HEK293 (cell line): ENCODE data around the gene CACNB4.

Source experiments
- CTCF ChIA-PET: fragments of 350-600 bp; formaldehyde crosslinking; extraction: SDS; loops from one replicate; lab custom pipeline; 2021; ENCODE audit warnings: antibody characterized with exemption; lab: Yijun Ruan, JAX
- POLR2A ChIA-PET: fragments of 300-600 bp; formaldehyde crosslinking; extraction: SDS; loops from one replicate; lab custom pipeline; 2020; ENCODE audit warnings: antibody characterized with exemption, inconsistent platforms; lab: Yijun Ruan, JAX
- H3K27ac ChIP-seq: fragments of 200-500 bp; sonication (Bioruptor generic); 2 replicates; pipeline ENCODE4 v1.5.1; 2014; ENCODE audit warnings: low read depth, low read length, control low read depth, inconsistent platforms; ENCODE audit errors: extremely low read depth
- H3K36me3 ChIP-seq, 2 experiments: fragments of 200-500 bp in 1 of 2; sonication (Bioruptor generic) in 1 of 2; 1 replicate in 1 of 2; 2 replicates in 1 of 2; pipeline ENCODE4 v1.5.1; 2014 to 2017; ENCODE audit warnings: inconsistent platforms in 2 of 2, low read length in 2 of 2; ENCODE audit not compliant: control insufficient read depth in 2 of 2, insufficient read depth in 1 of 2
- H3K4me1 ChIP-seq: fragments of 200-500 bp; sonication (Bioruptor generic); 2 replicates; pipeline ENCODE4 v1.5.1; 2014; ENCODE audit warnings: mild to moderate bottlenecking, low read length, inconsistent platforms; ENCODE audit not compliant: control insufficient read depth, insufficient read depth
- H3K4me3 ChIP-seq: 2 replicates; pipeline ENCODE4 v1.5.1; 2011; ENCODE audit warnings: low read depth, mild to moderate bottlenecking, control low read depth, low read length, moderate library complexity
- H3K9me3 ChIP-seq: fragments of 200-500 bp; sonication (Bioruptor generic); 2 replicates; pipeline ENCODE4 v1.5.1; 2014; ENCODE audit warnings: low read depth, low read length, inconsistent platforms; ENCODE audit not compliant: control insufficient read depth, insufficient read depth
- ZBTB8A ChIP-seq: fragments of 450-650 bp; formaldehyde crosslinking; IDR thresholded peaks from 2 replicates; pipeline ENCODE4 v1.5.1; 2016; ENCODE audit warnings: missing biosample characterization, missing genetic modification characterization
- ZFP3 ChIP-seq: fragments of 450-650 bp; formaldehyde crosslinking; IDR thresholded peaks from 2 replicates; pipeline ENCODE4 v1.5.1; 2016; ENCODE audit warnings: low read depth, missing biosample characterization, missing genetic modification characterization
- ZIC2 ChIP-seq: fragments of 450-650 bp; formaldehyde crosslinking; IDR thresholded peaks from 2 replicates; pipeline ENCODE4 v1.5.1; 2016; ENCODE audit warnings: missing biosample characterization, missing genetic modification characterization
- ZNF132 ChIP-seq: fragments of 450-650 bp; formaldehyde crosslinking; IDR thresholded peaks from 2 replicates; pipeline ENCODE4 v1.5.1; 2017; ENCODE audit warnings: missing biosample characterization, missing genetic modification characterization, borderline replicate concordance
- ZNF19 ChIP-seq: fragments of 450-650 bp; formaldehyde crosslinking; IDR thresholded peaks from 2 replicates; pipeline ENCODE4; 2016; ENCODE audit warnings: missing biosample characterization, missing genetic modification characterization, low read depth
- ZNF223 ChIP-seq: fragments of 450-650 bp; formaldehyde crosslinking; IDR thresholded peaks from 2 replicates; pipeline ENCODE4 v1.5.1; 2016; ENCODE audit warnings: missing biosample characterization, missing genetic modification characterization
- ZNF335 ChIP-seq: fragments of 450-650 bp; formaldehyde crosslinking; conservative IDR thresholded peaks from 2 replicates; pipeline ENCODE4 v1.5.1; 2016; ENCODE audit warnings: missing biosample characterization, missing genetic modification characterization
- ZNF433 ChIP-seq: fragments of 450-650 bp; formaldehyde crosslinking; IDR thresholded peaks from 2 replicates; pipeline ENCODE4 v1.5.1; 2016; ENCODE audit warnings: missing biosample characterization, missing genetic modification characterization, low read depth
- ZNF623 ChIP-seq: fragments of 450-650 bp; formaldehyde crosslinking; IDR thresholded peaks from 2 replicates; pipeline ENCODE4 v1.5.1; 2016; ENCODE audit warnings: missing biosample characterization, missing genetic modification characterization
- ZNF626 ChIP-seq: fragments of 450-650 bp; sonication (Bioruptor Pico); formaldehyde crosslinking; IDR thresholded peaks from 2 replicates; pipeline ENCODE4 v1.5.1; 2018; ENCODE audit warnings: missing biosample characterization, missing genetic modification characterization, inconsistent platforms
- ZNF658 ChIP-seq: fragments of 450-650 bp; formaldehyde crosslinking; IDR thresholded peaks from 2 replicates; pipeline ENCODE4; 2016; ENCODE audit warnings: missing biosample characterization, missing genetic modification characterization
- ZNF777 ChIP-seq: fragments of 450-650 bp; formaldehyde crosslinking; IDR thresholded peaks from 2 replicates; pipeline ENCODE4 v1.5.1; 2017; ENCODE audit warnings: missing biosample characterization, missing genetic modification characterization, borderline replicate concordance
- ZNF791 ChIP-seq: fragments of 450-650 bp; formaldehyde crosslinking; IDR thresholded peaks from 2 replicates; pipeline ENCODE4 v1.5.1; 2016; ENCODE audit warnings: missing biosample characterization, missing genetic modification characterization
- TF ChIP-seq, protein P1 (sequence below): fragments of 450-650 bp; formaldehyde crosslinking; IDR thresholded peaks from 2 replicates; pipeline ENCODE4 v1.5.1; 2016; ENCODE audit warnings: missing biosample characterization, missing genetic modification characterization
- TF ChIP-seq, protein P2 (sequence below): fragments of 450-650 bp; formaldehyde crosslinking; IDR thresholded peaks from 2 replicates; pipeline ENCODE4 v1.5.1; 2016; ENCODE audit warnings: missing biosample characterization, missing genetic modification characterization
- TF ChIP-seq, protein P3 (sequence below): fragments of 450-650 bp; formaldehyde crosslinking; IDR thresholded peaks from 2 replicates; pipeline ENCODE4 v1.5.1; 2016; ENCODE audit warnings: missing biosample characterization, missing genetic modification characterization
- TF ChIP-seq, protein P4 (sequence below): fragments of 450-650 bp; formaldehyde crosslinking; conservative IDR thresholded peaks from 2 replicates; pipeline ENCODE4 v1.5.1; 2016; ENCODE audit warnings: low read depth, missing biosample characterization, missing genetic modification characterization
- TF ChIP-seq, protein P5 (sequence below): fragments of 450-650 bp; formaldehyde crosslinking; IDR thresholded peaks from 2 replicates; pipeline ENCODE4 v1.5.1; 2017; ENCODE audit warnings: missing biosample characterization, missing genetic modification characterization
- TF ChIP-seq, protein P6 (sequence below): fragments of 450-650 bp; formaldehyde crosslinking; IDR thresholded peaks from 2 replicates; pipeline ENCODE4 v1.5.1; 2016; ENCODE audit warnings: missing biosample characterization, missing genetic modification characterization

Gene CACNB4

DNA sequence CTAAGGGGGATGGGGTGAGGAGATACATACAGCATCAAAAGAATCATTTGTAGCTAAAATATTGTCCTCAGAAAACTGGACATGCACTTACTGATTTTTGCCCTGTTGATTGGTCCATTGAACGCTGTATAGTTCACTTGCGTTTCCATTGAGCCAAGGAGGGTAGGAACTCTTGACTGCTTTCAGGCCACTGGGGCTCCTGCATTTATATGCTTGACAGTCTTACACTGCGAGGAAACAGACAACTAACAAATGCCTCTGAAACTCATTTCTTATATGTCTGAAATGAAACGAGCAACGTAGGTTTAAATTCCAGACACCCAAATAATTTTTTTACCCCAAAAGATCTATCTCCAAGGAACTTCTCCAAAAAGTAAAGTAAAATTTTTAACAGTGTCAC is 312.8 kb downstream of the CACNB4 start:
- no peaks in the 10 kb centered on the region for H3K9me3 ChIP-seq
- no peak overlapping the region for H3K27ac ChIP-seq
- TF ChIP-seq ZFP3 (tag by site-specific recombination) (no peak), ZNF335 (tag by site-specific recombination) (no peak), ZIC2 (tag by site-specific recombination) (no peak)
- TF ChIP-seq, protein P1, sequence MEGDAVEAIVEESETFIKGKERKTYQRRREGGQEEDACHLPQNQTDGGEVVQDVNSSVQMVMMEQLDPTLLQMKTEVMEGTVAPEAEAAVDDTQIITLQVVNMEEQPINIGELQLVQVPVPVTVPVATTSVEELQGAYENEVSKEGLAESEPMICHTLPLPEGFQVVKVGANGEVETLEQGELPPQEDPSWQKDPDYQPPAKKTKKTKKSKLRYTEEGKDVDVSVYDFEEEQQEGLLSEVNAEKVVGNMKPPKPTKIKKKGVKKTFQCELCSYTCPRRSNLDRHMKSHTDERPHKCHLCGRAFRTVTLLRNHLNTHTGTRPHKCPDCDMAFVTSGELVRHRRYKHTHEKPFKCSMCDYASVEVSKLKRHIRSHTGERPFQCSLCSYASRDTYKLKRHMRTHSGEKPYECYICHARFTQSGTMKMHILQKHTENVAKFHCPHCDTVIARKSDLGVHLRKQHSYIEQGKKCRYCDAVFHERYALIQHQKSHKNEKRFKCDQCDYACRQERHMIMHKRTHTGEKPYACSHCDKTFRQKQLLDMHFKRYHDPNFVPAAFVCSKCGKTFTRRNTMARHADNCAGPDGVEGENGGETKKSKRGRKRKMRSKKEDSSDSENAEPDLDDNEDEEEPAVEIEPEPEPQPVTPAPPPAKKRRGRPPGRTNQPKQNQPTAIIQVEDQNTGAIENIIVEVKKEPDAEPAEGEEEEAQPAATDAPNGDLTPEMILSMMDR = no peak
- TF ChIP-seq, protein P2, sequence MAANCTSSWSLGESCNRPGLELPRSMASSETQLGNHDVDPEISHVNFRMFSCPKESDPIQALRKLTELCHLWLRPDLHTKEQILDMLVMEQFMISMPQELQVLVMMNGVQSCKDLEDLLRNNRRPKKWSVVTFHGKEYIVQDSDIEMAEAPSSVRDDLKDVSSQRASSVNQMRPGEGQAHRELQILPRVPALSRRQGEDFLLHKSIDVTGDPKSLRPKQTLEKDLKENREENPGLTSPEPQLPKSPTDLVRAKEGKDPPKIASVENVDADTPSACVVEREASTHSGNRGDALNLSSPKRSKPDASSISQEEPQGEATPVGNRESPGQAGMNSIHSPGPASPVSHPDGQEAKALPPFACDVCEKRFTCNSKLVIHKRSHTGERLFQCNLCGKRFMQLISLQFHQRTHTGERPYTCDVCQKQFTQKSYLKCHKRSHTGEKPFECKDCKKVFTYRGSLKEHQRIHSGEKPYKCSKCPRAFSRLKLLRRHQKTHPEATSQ (tag by site-specific recombination) = no peak
- ChIA-PET CTCF (interaction anchor here (0.8 to 1.4 kb wide), 2 partner anchors 22 to 240 kb away, joined by 3 to 6 read pairs; no protein-coding TSS in a partner anchor), POLR2A (no interaction called here)
- H3K4me1 ChIP-seq = no peaks in the 10 kb centered on the region
- H3K36me3 ChIP-seq = peaks cover 0 to 38% of the 10 kb centered on the region in 2 experiments; a peak in 1 of 3 replicates
- no peak overlapping the region for H3K4me3 ChIP-seq

DNA sequence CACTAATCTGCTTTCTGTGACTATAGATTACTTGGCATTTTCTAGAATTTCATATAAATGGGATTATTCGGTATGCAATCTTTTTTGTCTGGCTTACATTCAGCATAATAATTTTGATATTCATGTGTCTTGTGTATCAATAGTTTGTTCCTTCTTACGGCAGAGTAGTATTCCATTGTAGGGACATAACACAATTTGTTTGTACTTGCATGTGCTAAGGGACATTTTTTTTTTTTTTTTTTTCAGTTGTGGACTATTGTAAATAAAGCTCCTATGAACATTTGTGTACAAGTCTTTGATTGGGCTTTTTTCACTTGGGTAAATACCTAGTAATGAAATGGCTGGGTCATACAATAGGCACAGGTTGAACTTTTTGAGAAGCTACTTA is 315.7 kb downstream of the CACNB4 start:
- Histone ChIP-seq H3K36me3 (peaks cover 0 to 43% of the 10 kb centered on the region in 2 experiments; a peak in 1 of 3 replicates), H3K27ac (no peak overlapping the region), H3K4me1 (no peaks in the 10 kb centered on the region), H3K4me3 (no peak overlapping the region), H3K9me3 (no peaks in the 10 kb centered on the region)
- TF ChIP-seq, protein P3, sequence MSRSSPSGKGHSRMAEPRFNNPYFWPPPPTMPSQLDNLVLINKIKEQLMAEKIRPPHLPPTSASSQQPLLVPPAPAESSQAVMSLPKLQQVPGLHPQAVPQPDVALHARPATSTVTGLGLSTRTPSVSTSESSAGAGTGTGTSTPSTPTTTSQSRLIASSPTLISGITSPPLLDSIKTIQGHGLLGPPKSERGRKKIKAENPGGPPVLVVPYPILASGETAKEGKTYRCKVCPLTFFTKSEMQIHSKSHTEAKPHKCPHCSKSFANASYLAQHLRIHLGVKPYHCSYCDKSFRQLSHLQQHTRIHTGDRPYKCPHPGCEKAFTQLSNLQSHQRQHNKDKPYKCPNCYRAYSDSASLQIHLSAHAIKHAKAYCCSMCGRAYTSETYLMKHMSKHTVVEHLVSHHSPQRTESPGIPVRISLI (tag by site-specific recombination) = no peak
- TF ChIP-seq ZBTB8A (tag by site-specific recombination) = no peak
- TF ChIP-seq ZNF19 (tag by site-specific recombination) = no peak
- TF ChIP-seq ZNF433 (tag by site-specific recombination) = no peak
- TF ChIP-seq ZNF791 (tag by site-specific recombination) = no peak
- TF ChIP-seq ZNF223 (tag by site-specific recombination) = no peak
- TF ChIP-seq ZNF777 = no peak
- no peak for TF ChIP-seq ZNF626
- TF ChIP-seq ZNF623 (tag by site-specific recombination) = no peak
- no peak for TF ChIP-seq ZNF658 (tag by site-specific recombination)
- TF ChIP-seq, protein P4, sequence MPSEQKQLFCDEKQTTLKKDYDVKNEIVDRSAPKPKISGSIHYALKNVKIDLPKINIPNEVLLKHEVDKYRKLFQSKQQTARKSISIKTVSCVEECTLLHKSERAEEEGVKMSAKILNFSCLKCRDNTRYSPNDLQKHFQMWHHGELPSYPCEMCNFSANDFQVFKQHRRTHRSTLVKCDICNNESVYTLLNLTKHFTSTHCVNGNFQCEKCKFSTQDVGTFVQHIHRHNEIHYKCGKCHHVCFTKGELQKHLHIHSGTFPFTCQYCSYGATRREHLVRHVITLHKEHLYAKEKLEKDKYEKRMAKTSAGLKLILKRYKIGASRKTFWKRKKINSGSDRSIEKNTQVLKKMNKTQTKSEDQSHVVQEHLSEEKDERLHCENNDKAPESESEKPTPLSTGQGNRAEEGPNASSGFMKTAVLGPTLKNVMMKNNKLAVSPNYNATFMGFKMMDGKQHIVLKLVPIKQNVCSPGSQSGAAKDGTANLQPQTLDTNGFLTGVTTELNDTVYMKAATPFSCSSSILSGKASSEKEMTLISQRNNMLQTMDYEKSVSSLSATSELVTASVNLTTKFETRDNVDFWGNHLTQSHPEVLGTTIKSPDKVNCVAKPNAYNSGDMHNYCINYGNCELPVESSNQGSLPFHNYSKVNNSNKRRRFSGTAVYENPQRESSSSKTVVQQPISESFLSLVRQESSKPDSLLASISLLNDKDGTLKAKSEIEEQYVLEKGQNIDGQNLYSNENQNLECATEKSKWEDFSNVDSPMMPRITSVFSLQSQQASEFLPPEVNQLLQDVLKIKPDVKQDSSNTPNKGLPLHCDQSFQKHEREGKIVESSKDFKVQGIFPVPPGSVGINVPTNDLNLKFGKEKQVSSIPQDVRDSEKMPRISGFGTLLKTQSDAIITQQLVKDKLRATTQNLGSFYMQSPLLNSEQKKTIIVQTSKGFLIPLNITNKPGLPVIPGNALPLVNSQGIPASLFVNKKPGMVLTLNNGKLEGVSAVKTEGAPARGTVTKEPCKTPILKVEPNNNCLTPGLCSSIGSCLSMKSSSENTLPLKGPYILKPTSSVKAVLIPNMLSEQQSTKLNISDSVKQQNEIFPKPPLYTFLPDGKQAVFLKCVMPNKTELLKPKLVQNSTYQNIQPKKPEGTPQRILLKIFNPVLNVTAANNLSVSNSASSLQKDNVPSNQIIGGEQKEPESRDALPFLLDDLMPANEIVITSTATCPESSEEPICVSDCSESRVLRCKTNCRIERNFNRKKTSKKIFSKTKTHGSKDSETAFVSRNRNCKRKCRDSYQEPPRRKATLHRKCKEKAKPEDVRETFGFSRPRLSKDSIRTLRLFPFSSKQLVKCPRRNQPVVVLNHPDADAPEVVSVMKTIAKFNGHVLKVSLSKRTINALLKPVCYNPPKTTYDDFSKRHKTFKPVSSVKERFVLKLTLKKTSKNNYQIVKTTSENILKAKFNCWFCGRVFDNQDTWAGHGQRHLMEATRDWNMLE = no peak
- no peak for TF ChIP-seq ZNF132 (tag by site-specific recombination)
- TF ChIP-seq, protein P5, sequence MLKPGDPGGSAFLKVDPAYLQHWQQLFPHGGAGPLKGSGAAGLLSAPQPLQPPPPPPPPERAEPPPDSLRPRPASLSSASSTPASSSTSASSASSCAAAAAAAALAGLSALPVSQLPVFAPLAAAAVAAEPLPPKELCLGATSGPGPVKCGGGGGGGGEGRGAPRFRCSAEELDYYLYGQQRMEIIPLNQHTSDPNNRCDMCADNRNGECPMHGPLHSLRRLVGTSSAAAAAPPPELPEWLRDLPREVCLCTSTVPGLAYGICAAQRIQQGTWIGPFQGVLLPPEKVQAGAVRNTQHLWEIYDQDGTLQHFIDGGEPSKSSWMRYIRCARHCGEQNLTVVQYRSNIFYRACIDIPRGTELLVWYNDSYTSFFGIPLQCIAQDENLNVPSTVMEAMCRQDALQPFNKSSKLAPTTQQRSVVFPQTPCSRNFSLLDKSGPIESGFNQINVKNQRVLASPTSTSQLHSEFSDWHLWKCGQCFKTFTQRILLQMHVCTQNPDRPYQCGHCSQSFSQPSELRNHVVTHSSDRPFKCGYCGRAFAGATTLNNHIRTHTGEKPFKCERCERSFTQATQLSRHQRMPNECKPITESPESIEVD (tag by site-specific recombination) = no peak
- TF ChIP-seq, protein P6, sequence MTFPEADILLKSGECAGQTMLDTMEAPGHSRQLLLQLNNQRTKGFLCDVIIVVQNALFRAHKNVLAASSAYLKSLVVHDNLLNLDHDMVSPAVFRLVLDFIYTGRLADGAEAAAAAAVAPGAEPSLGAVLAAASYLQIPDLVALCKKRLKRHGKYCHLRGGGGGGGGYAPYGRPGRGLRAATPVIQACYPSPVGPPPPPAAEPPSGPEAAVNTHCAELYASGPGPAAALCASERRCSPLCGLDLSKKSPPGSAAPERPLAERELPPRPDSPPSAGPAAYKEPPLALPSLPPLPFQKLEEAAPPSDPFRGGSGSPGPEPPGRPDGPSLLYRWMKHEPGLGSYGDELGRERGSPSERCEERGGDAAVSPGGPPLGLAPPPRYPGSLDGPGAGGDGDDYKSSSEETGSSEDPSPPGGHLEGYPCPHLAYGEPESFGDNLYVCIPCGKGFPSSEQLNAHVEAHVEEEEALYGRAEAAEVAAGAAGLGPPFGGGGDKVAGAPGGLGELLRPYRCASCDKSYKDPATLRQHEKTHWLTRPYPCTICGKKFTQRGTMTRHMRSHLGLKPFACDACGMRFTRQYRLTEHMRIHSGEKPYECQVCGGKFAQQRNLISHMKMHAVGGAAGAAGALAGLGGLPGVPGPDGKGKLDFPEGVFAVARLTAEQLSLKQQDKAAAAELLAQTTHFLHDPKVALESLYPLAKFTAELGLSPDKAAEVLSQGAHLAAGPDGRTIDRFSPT (tag by site-specific recombination) = no peak
- POLR2A ChIA-PET = no interaction called here
- CTCF ChIA-PET = interaction anchor here (0.6 kb wide), 2 partner anchors 13 to 1080 kb away, joined by 4 to 6 read pairs; no protein-coding TSS in a partner anchor
